HepG2 (cell line): ENCODE measurements around the gene SRF. TPM values are rescaled to one million over a fixed set of nuclear protein-coding genes. Genes with fewer than 3 reads are reported as not detected.
A peak's percentile ranks its signal among the peaks of the same experiment; 100 is the strongest.

Experiments
- ATAC-seq: fragments of 200-7000 bp; cut with Tn5 transposase; 3 replicates; pipeline ENCODE4 v1.9.1; 2020; ENCODE audit warnings: mild to moderate bottlenecking, moderate library complexity
- BruUV-seq: library from RNA; stranded (reverse); fragments of 400-500 nt; replicated peaks from 2 replicates; lab custom pipeline; 2021; lab: Mats Ljungman, UMichigan
- CTCF ChIA-PET: fragments of 300-600 bp; formaldehyde crosslinking; extraction: SDS; loops from one replicate; lab custom pipeline; 2021; ENCODE audit warnings: low total read pairs, inconsistent platforms, low intra/inter-chr PET ratio; lab: Yijun Ruan, JAX
- POLR2A ChIA-PET: fragments of 350-600 bp; sonication (Branson Sonifier 250); formaldehyde crosslinking; loops from one replicate; lab custom pipeline; 2020; ENCODE audit warnings: antibody characterized with exemption, inconsistent platforms; lab: Yijun Ruan, JAX
- DNase-seq: peaks from one replicate; pipeline ENCODE4 v3.0.0-alpha.2; 2015; ENCODE audit warnings: low spot score
- FAIRE-seq: peaks from 3 replicates; lab custom pipeline; 2011; peaks lifted over from hg19 to GRCh38; lab: Jason Lieb, UNC
- H2AFZ ChIP-seq: one replicate; pipeline ENCODE4 v1.6.1; 2011; ENCODE audit warnings: low read length, inconsistent platforms
- H3K27ac ChIP-seq: fragments of 300-600 bp; 3 replicates; pipeline ENCODE4 v1.8.0; 2011; ENCODE audit warnings: mixed run types, mild to moderate bottlenecking, mixed read lengths, low read length, inconsistent platforms; ENCODE audit not compliant: insufficient read depth; ENCODE audit errors: extremely low read length
- H3K27me3 ChIP-seq, 2 experiments: fragments of 200-600 bp in 1 of 2; 2 replicates in 1 of 2; 3 replicates in 1 of 2; pipeline versions ENCODE4 v1.6.0 to v1.8.0; 2011; ENCODE audit warnings: low read length in 2 of 2, mild to moderate bottlenecking in 2 of 2, moderate library complexity in 2 of 2, inconsistent platforms in 1 of 2; ENCODE audit not compliant: insufficient read depth in 2 of 2, control insufficient read depth in 1 of 2
- H3K36me3 ChIP-seq, 2 experiments: fragments of 200-600 bp in 1 of 2; replicated peaks in 1 of 2; 2 replicates in 1 of 2; 3 replicates in 1 of 2; pipeline versions ENCODE4 v1.5.1 to v1.8.0; 2011; ENCODE audit warnings: low read length in 2 of 2, inconsistent platforms in 1 of 2; ENCODE audit not compliant: insufficient read depth in 2 of 2, control insufficient read depth in 1 of 2
- H3K4me1 ChIP-seq: 2 replicates; pipeline ENCODE4 v1.5.1; 2012; ENCODE audit warnings: low read length, inconsistent platforms; ENCODE audit not compliant: insufficient read depth
- H3K4me2 ChIP-seq: 2 replicates; pipeline ENCODE4 v1.6.0; 2011; ENCODE audit warnings: low read depth, low read length, inconsistent platforms
- H3K4me3 ChIP-seq, 3 experiments: fragments of 200-600 bp in 1 of 3; sonication (generic), shearing (Covaris generic) in 1 of 3; replicated peaks in 1 of 3; 2 replicates each; pipeline ENCODE4 v1.5.1; 2011 to 2016; ENCODE audit warnings: low read length in 3 of 3, inconsistent platforms in 2 of 3, low read depth in 2 of 3, mild to moderate bottlenecking in 2 of 3, control low read depth in 1 of 3, mixed read lengths in 1 of 3; ENCODE audit not compliant: insufficient read depth in 1 of 3
- H3K79me2 ChIP-seq: one replicate; pipeline ENCODE4 v1.6.1; 2011; ENCODE audit warnings: low read length, inconsistent platforms; ENCODE audit not compliant: insufficient read depth
- H3K9ac ChIP-seq: 2 replicates; pipeline ENCODE4 v1.6.0; 2011; ENCODE audit warnings: mild to moderate bottlenecking, low read depth, low read length, inconsistent platforms; ENCODE audit not compliant: insufficient read depth
- H3K9me3 ChIP-seq: 2 replicates; pipeline ENCODE4 v1.5.1; 2012; ENCODE audit warnings: mild to moderate bottlenecking, low read length
- H4K20me1 ChIP-seq: 2 replicates; pipeline ENCODE4 v1.6.0; 2011; ENCODE audit warnings: inconsistent platforms, mild to moderate bottlenecking, low read length, moderate library complexity; ENCODE audit not compliant: insufficient read depth
- NRL ChIP-seq: sonication (generic); formaldehyde crosslinking; IDR thresholded peaks from 2 replicates; pipeline ENCODE4 v1.5.0; 2020; ENCODE audit warnings: missing genetic modification reagents, mild to moderate bottlenecking, moderate library complexity, borderline replicate concordance
- RNF2 ChIP-seq: fragments of 450-650 bp; conservative IDR thresholded peaks from 2 replicates; pipeline ENCODE4 v1.6.1; 2016; ENCODE audit warnings: low read depth
- STAT5B ChIP-seq: sonication (generic); formaldehyde crosslinking; IDR thresholded peaks from 2 replicates; pipeline ENCODE4 v1.4.0; 2020; ENCODE audit warnings: missing genetic modification reagents
- U2AF1 ChIP-seq: fragments of 200-400 bp; formaldehyde crosslinking; optimal IDR thresholded peaks from 2 replicates; pipeline ENCODE3; 2017; ENCODE audit warnings: mild to moderate bottlenecking, low read depth, low read length
- WIZ ChIP-seq: sonication (generic); formaldehyde crosslinking; IDR thresholded peaks from 2 replicates; pipeline ENCODE4 v1.5.1; 2020; ENCODE audit warnings: mild to moderate bottlenecking, missing genetic modification reagents
- ZNF326 ChIP-seq: sonication (generic); formaldehyde crosslinking; IDR thresholded peaks from 2 replicates; pipeline ENCODE4 v1.4.0; 2020; ENCODE audit warnings: missing genetic modification reagents, borderline replicate concordance
- WGBS: methylation state at CpG from one replicate; pipeline ENCODE4 v1.1.6; 2017; ENCODE audit warnings: low lambda C conversion rate; 5-methylcytosine and 5-hydroxymethylcytosine counted together
- in situ Hi-C: cut with HindIII; loops from 2 replicates; pipeline ENCODE4 v1.10.0; 2017; ENCODE audit warnings: low pct_unique_long_range_greater_than_20kb; ENCODE audit not compliant: extremely low pct_ligation_motif_present
- intact Hi-C: fragments of 100-400 bp; cut with micrococcal nuclease; formaldehyde crosslinking; loops from one replicate; pipeline ENCODE4 v1.10.0; 2022; ENCODE audit not compliant: unreplicated experiment
- polyA plus RNA-seq, 8 experiments: library from polyadenylated mRNA; depleted of rRNA in 3 of 8; stranded (reverse) in 7 of 8; unstranded in 1 of 8; fragments of >200 nt; fragmentation: Illumina TruSeq in 4 of 8; extraction: Trizol in 4 of 8; gene quantifications; 2 replicates each; pipeline versions ENCODE4 v1.2.1 to v1.2.3, GENCODE V29; 2011 to 2016; ENCODE audit warnings: low read depth in 4 of 8, missing spikeins in 1 of 8, mixed read lengths in 1 of 8; ENCODE audit not compliant: insufficient read depth in 1 of 8
- total RNA-seq, 5 experiments: library from RNA; depleted of rRNA; stranded (reverse); fragments of >200 nt; fragmentation: Illumina TruSeq; extraction: Trizol; gene quantifications; 2 replicates each; pipeline ENCODE4 v1.2.3, GENCODE V29; 2016; ENCODE audit warnings: low read depth in 1 of 5
- TF ChIP-seq, protein P1 (sequence below): sonication (generic); formaldehyde crosslinking; conservative IDR thresholded peaks from 2 replicates; pipeline ENCODE4 v1.8.1; 2023; ENCODE audit warnings: missing genetic modification reagents

The SRF gene
- total and polyA plus RNA-seq, 2 of the 13 experiments (the other 11 are each of a cell fraction or from before 2014, with no cell fraction given), result 25.5 to 44.1 TPM

DNA sequence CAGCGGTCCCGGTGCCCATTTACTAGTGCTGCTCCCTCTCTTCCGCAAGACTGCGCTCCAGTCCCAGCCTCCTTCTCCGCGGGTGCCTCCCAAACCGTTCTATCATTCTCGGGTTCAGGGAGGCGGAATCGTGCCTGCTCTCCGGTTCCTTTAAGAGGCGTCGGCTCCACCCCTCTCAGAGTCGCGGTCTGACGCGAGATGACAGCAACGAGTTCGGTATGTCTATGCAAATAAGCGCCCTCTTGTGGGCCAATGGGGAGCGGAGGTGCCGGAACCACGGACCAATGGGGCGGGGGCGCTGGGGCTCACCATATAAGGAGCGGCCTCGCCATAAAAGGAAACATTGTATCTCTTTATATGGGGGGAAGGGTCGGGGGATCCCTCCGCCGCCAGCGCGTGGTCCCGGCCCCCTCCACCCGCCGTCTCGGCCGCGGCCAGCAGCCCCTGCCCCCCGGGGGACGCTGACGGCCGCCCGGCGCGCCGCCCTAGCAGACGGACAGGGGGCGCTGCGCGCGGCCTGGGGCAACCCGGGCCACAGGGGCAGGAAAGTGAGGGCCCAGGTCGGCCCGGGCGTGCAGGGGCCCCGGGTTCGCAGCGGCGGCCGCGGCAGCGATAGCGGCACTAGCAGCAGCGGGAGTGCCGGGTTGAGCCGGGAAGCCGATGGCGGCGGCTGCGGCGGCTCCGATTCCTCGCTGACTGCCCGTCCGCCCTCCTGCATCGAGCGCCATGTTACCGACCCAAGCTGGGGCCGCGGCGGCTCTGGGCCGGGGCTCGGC, at the start of gene SRF (continued):
- TF ChIP-seq ZNF326 (CRISPR knock-in tag) (no peak), STAT5B (CRISPR knock-in tag) (no peak), WIZ (CRISPR knock-in tag) (0 out of 2 replicates have a peak, but pooled peaks have one; percentile 39)
- TF ChIP-seq, protein P1, sequence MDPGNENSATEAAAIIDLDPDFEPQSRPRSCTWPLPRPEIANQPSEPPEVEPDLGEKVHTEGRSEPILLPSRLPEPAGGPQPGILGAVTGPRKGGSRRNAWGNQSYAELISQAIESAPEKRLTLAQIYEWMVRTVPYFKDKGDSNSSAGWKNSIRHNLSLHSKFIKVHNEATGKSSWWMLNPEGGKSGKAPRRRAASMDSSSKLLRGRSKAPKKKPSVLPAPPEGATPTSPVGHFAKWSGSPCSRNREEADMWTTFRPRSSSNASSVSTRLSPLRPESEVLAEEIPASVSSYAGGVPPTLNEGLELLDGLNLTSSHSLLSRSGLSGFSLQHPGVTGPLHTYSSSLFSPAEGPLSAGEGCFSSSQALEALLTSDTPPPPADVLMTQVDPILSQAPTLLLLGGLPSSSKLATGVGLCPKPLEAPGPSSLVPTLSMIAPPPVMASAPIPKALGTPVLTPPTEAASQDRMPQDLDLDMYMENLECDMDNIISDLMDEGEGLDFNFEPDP (CRISPR knock-in tag), result no peak

DNA sequence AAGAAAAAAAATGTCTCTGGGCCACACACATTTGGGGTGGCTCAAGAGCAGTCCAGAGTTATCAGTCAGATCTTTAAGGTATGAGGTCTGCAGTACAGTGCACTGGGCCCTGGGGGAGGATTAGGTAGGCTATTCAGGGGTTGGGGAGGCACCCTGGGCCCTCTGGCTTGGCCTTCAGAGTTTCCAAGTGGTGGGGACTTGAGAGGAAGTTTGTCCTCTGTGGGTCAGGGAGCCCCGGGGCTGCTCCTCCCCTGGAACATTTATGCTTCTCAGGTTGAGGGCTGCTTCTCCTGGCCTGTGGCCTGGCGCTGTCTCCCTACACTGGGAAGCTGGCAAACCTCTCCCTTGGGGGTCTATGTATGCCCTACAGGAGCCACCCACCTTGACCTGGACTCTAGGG, 48.9 kb upstream of the SRF start:
- H3K9me3 ChIP-seq, result no peaks in the 10 kb centered on the region
- no peak overlapping the region for H3K27ac ChIP-seq
- no peak overlapping the region for H3K4me3 ChIP-seq
- H3K4me1 ChIP-seq, result peaks cover 56% of the 10 kb centered on the region
- in situ Hi-C loops, result loop anchor here (10.0 kb wide), 1 partner anchor 47 kb away; the partner anchor contains the start of gene PTK7
- DNase-seq, result no peak
- H3K9ac ChIP-seq, result no peak overlapping the region
- TF ChIP-seq U2AF1, result no peak
- 0 out of 2 replicates have a peak, but pooled peaks have one; percentile 11 for TF ChIP-seq NRL
- TF ChIP-seq RNF2, result no peak
- intact Hi-C loops, result no loop called here
- POLR2A ChIA-PET, result no interaction called here
- no peak; the same call in 2 of the 3 replicates for ATAC-seq
- H4K20me1 ChIP-seq, result no peaks in the 10 kb centered on the region
- FAIRE-seq, result no peak
- H3K27me3 ChIP-seq, result no peaks in the 10 kb centered on the region
- peaks cover 56% of the 10 kb centered on the region for H3K79me2 ChIP-seq
- no peak overlapping the region for H3K4me2 ChIP-seq
- CTCF ChIA-PET, result no interaction called here
- BruUV-seq, result no TSS peak
- no peak overlapping the region for H2AFZ ChIP-seq
- H3K36me3 ChIP-seq, result no peaks in the 10 kb centered on the region
- WGBS, result no CpG with 5 or more reads among the region's 2 CpGs
